Stomach smooth muscle (tissue), 2 donors: ENCODE measurements around the gene VMAC.
A peak's percentile ranks its signal among the peaks of the same experiment; 100 is the strongest.

Experiments
- H3K27ac ChIP-seq: one replicate; pipeline ENCODE4 v1.7.0; 2013; ENCODE audit warnings: mild to moderate bottlenecking, low read length, inconsistent platforms
- H3K27me3 ChIP-seq, 2 donors: one replicate each; pipeline ENCODE4 v1.7.0; 2013; ENCODE audit warnings: low read length in 2 of 2; ENCODE audit not compliant: insufficient read depth in 2 of 2, control insufficient read depth in 1 of 2
- H3K36me3 ChIP-seq, 2 donors: one replicate each; pipeline ENCODE4 v1.7.0; 2013; ENCODE audit warnings: low read length in 2 of 2; ENCODE audit not compliant: control insufficient read depth in 2 of 2, insufficient read depth in 2 of 2
- H3K4me1 ChIP-seq: one replicate; pipeline ENCODE4 v1.7.0; 2013; ENCODE audit warnings: low read length; ENCODE audit not compliant: control insufficient read depth, insufficient read depth
- H3K4me3 ChIP-seq, 2 donors: one replicate each; pipeline ENCODE4 v1.7.0; 2013; ENCODE audit warnings: low read length in 2 of 2
- H3K9ac ChIP-seq, 2 donors: one replicate each; pipeline ENCODE4 v1.7.0; 2013; ENCODE audit warnings: low read length in 2 of 2, mild to moderate bottlenecking in 1 of 2
- H3K9me3 ChIP-seq, 2 donors: one replicate each; pipeline ENCODE4 v1.7.0; 2013; ENCODE audit warnings: low read length in 2 of 2; ENCODE audit not compliant: control insufficient read depth in 2 of 2
- donor health status: healthy.
- donor health status: Pancreatic carcinoma.

Gene VMAC

DNA sequence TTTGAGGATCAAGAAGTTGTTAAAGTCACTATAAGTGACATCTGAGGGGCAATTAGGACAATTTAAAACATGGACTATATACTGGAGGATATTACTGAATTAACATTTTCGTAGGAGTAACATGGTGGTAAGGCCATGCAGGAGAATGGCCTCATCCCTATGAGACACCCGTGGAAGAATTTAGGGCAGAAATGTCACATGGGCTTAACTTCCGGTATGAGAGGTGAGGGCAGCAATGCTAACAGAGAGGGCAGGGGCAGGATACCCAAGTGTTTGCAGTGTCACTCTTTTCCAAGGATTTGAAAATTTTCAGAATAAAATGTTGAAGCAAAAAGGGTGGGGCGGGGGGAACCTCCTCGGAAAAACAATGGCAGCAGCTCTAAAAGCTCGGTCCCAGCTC, 49.6 kb downstream of the VMAC start:
- Histone ChIP-seq H3K9me3 (no peaks in the 10 kb centered on the region), H3K36me3 (no peaks in the 10 kb centered on the region), H3K9ac (peak overlapping the region; percentile 47 to 70), H3K4me1 (peaks cover 80% of the 10 kb centered on the region), H3K4me3 (peak overlapping the region; percentile 36 to 55), H3K27ac (peak overlapping the region; percentile 89), H3K27me3 (no peaks in the 10 kb centered on the region)

DNA sequence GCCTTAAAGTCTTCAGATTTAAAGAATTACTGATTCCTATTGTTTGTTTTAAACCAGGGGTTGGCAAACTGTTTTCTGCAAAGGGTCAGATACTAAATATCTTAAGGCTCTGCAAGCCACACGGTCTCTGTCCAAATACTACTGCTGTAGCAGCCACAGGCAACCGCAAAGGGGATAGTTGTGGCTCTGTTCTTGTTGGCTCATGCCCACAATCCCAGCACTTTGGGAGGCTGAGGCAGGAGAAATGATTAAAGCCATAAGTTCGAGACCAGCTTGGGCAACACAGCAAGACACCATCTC, 50.9 kb downstream of the VMAC start:
- H3K36me3 ChIP-seq: no peaks in the 10 kb centered on the region
- H3K9me3 ChIP-seq: no peaks in the 10 kb centered on the region
- no peak overlapping the region for H3K4me3 ChIP-seq
- H3K27ac ChIP-seq: no peak overlapping the region
- H3K4me1 ChIP-seq: peaks cover 79% of the 10 kb centered on the region
- H3K9ac ChIP-seq: no peak overlapping the region
- H3K27me3 ChIP-seq: no peaks in the 10 kb centered on the region

DNA sequence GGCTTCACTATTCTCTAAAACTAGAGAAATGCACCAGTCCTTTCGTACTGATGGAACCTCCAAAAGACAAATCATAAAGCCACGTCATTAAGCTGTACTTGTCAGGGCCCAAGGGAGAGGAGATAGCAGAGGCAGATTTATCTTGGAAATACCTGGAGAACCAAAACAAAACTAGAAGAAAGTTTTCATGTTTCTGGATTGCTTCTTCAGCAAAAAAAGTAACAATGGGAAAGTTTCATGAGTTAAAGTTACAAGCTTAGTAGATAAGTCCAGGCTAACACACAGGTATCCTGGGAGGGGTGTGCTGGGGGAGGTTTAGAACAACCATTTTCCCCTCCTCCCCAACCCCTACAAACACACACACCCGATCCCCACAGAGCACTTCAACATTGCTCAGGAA, 51.7 kb downstream of the VMAC start:
- H3K27ac ChIP-seq: no peak overlapping the region
- no peak overlapping the region for H3K9ac ChIP-seq
- H3K4me1 ChIP-seq: peaks cover 80% of the 10 kb centered on the region
- no peak overlapping the region for H3K4me3 ChIP-seq
- H3K9me3 ChIP-seq: no peaks in the 10 kb centered on the region
- no peaks in the 10 kb centered on the region for H3K36me3 ChIP-seq
- H3K27me3 ChIP-seq: no peaks in the 10 kb centered on the region

DNA sequence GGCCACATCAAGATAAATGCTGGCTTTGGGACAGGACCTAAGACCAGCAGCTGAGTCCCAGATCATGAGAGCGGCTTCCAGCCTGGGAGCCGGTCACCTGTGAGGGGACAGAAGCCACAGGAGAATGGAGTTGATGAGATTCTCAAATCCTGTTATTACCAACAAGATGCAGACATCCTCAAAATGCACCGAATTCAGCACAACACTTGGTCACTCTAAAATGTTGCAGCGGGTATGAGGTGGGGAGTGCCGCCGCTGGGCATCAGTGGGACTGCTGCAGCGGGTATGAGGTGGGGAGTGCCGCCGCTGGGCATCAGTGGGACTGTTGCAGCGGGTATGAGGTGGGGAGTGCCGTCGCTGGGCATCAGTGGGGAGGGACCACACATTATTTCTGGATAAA, 52.1 kb downstream of the VMAC start:
- Histone ChIP-seq H3K4me1 (peaks cover 78% of the 10 kb centered on the region), H3K27ac (no peak overlapping the region), H3K9ac (no peak overlapping the region), H3K36me3 (no peaks in the 10 kb centered on the region), H3K27me3 (no peaks in the 10 kb centered on the region), H3K4me3 (no peak overlapping the region), H3K9me3 (no peaks in the 10 kb centered on the region)

DNA sequence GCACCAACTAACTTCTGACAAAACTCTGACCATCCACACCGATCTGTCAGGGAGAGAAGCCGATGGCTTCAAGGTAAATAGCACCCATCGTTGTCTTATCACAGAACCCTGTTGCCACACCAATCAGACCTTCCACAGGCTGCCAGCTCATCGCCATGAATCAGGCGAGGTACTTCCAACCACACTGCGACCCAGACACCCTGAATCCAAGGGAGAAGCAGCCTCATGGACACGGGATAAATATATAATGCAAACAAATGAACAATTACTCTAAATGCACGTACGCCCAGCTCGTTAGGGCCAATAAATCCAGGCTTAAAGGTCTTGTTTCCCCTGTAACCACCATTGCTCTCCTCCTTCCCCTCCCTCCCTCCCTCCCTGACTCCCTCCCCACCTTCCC, 52.5 kb downstream of the VMAC start:
- H3K27ac ChIP-seq: no peak overlapping the region
- H3K36me3 ChIP-seq: no peaks in the 10 kb centered on the region
- H3K4me3 ChIP-seq: no peak overlapping the region
- no peaks in the 10 kb centered on the region for H3K9me3 ChIP-seq
- peaks cover 78% of the 10 kb centered on the region for H3K4me1 ChIP-seq
- H3K9ac ChIP-seq: no peak overlapping the region
- no peaks in the 10 kb centered on the region for H3K27me3 ChIP-seq

DNA sequence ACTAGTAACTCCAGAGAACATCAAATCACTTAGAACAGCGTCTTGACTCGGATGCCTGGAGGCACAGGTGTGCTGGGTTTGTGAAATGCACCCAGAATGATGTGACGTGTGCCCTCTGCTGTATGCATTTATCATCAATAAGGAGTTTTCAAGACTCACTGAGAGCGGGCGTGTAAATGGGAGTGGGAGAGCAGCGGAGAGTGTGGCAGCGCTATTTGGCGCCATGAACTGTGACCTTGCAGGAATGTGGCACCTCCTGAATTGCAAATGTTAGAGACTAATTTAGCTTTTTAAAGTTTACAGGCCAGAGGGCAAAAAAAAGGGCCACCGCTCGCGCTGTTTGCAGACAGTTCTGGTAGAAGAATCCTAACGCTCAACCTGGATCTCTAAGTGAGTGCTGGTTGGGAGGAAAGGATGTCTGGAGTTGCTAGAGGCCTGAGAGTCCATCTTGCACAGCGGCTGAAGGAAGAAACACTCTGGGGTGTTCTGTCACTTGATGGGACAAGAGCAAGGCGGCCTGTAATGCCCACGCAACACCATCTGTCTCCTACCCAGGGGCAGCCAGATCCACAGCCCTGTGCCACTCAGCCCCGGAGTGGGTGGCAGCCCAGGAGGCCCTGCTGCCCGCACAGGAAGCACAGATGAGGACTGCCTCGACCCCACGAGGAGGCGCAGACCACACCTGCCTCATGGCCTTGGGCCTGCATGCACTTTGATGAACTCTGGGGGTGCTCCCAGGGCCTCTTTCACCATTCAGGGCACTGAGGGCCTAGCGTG, 53.6 kb downstream of the VMAC start:
- Histone ChIP-seq H3K9ac (no peak overlapping the region), H3K27me3 (no peaks in the 10 kb centered on the region), H3K4me1 (peaks cover 78% of the 10 kb centered on the region), H3K4me3 (no peak overlapping the region), H3K27ac (no peak overlapping the region), H3K9me3 (no peaks in the 10 kb centered on the region), H3K36me3 (no peaks in the 10 kb centered on the region)

DNA sequence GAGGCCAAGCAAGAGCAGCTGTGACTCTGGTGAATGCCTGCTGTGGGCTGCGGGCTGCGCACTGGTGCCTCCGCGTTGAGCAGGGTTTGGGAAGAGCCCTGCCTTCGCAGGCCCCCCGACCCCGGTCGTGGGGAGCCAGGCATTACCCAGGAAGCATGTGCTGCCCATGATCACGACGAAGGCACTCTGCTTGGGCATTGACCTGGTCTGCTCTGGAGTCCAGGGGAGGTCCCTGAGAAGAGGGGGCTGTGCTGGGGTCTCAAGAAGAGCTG, 54.1 kb downstream of the VMAC start:
- Histone ChIP-seq H3K4me3 (no peak overlapping the region), H3K27ac (no peak overlapping the region), H3K9me3 (no peaks in the 10 kb centered on the region), H3K27me3 (no peaks in the 10 kb centered on the region), H3K4me1 (peaks cover 78% of the 10 kb centered on the region), H3K36me3 (no peaks in the 10 kb centered on the region), H3K9ac (no peak overlapping the region)

DNA sequence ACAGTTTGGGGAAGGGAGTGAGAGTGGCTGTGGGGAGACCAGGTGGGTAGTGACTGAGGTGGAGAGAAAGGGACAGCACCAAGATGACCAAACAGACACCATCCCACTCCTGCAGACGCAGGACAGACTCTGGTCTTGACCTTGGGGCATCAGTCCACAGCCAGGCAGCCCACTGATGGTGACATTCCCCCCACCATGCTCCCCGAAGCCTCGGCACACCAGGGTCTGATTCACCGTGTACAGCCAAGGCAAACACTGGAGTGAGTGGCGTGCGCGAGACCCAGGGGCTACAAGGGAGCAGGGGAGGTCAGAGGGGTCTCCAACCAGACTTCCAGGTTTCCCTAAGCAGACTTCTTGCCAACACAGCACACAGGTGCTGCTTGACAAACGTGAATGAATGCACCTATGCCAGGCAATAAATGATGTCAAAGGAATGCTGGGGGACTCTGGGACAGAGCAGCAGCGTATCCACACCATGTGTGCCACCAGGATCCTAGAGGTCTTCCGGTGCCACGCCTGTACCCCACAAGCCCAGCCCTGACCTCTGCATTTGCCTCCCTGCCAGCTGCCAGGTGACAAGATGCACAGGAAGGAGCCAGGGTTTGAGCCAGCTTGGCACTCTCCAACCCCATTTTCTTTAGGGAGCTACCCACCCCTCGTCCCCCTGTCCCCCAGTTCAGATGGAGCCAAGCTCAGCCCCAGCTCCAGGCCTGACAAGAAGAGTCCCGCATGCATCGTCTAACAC, 54.8 kb downstream of the VMAC start:
- H3K9ac ChIP-seq: no peak overlapping the region
- peaks cover 75% of the 10 kb centered on the region for H3K4me1 ChIP-seq
- no peaks in the 10 kb centered on the region for H3K27me3 ChIP-seq
- no peak overlapping the region for H3K4me3 ChIP-seq
- H3K9me3 ChIP-seq: no peaks in the 10 kb centered on the region
- no peaks in the 10 kb centered on the region for H3K36me3 ChIP-seq
- H3K27ac ChIP-seq: peak overlapping the region; percentile 58
